ENCODE data around the gene TSPOAP1.

DNA sequence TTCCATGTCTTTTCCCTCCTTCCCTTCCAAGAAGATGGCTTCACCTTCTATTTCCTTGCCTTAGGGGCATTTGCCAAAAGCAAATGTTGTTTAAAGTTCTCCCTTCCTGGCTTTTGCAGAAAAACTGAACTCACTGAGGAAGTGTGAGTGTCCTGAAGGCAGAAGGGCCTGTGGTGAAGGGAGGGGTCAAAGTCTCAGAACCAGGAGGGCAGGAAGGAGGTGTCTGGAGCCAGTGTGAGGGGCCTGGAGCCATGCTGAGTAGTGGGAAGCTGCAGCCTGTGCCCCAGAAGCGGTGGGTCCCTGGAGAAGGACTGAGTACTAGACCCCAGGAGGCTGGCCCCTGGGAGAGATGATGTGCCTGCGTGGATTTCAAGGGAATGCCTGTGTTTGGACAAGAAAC lies 47.2 kb upstream of the TSPOAP1 start:
- TF ChIP-seq, protein P1, sequence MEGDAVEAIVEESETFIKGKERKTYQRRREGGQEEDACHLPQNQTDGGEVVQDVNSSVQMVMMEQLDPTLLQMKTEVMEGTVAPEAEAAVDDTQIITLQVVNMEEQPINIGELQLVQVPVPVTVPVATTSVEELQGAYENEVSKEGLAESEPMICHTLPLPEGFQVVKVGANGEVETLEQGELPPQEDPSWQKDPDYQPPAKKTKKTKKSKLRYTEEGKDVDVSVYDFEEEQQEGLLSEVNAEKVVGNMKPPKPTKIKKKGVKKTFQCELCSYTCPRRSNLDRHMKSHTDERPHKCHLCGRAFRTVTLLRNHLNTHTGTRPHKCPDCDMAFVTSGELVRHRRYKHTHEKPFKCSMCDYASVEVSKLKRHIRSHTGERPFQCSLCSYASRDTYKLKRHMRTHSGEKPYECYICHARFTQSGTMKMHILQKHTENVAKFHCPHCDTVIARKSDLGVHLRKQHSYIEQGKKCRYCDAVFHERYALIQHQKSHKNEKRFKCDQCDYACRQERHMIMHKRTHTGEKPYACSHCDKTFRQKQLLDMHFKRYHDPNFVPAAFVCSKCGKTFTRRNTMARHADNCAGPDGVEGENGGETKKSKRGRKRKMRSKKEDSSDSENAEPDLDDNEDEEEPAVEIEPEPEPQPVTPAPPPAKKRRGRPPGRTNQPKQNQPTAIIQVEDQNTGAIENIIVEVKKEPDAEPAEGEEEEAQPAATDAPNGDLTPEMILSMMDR (IDR thresholded peaks at IDR 0.05 in 4 of 5, conservative IDR thresholded peaks at IDR 0.05 in 1 of 5): no peak
- no peak for TF ChIP-seq POLR2A (IDR thresholded peaks at IDR 0.05)

All from gastrocnemius medialis (tissue), 4 donors.